Activated T-helper 1 cell treated with Interleukin-2 at 50 U/mL for 16 hours (primary cell): ENCODE data around the gene MYO7A.

Source experiments
- DNase-seq: peaks from one replicate; pipeline ENCODE4 v3.0.0-alpha.2; 2020; ENCODE audit warnings: low read depth

The MYO7A gene

DNA sequence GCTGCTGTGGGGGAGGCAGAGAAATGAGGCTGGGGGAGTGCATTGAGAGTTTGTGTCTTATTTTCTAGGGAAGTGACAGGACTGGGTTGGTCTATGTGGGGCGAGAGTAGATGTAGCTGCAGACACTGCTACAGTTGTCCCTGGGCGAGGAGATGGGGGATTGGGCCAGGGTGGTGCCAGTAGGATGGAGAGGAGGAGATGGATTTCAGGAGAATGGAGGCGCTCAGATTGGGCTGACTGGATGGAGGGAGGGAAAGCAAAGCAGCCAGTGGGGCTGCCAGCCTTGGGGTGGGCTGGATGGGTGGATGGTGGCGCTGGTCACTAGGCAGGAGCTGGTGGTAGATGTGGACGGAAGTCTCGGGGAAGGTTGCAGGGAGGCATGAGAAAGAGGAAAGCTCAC is 16.1 kb upstream of the MYO7A start:
- no peak for DNase-seq

DNA sequence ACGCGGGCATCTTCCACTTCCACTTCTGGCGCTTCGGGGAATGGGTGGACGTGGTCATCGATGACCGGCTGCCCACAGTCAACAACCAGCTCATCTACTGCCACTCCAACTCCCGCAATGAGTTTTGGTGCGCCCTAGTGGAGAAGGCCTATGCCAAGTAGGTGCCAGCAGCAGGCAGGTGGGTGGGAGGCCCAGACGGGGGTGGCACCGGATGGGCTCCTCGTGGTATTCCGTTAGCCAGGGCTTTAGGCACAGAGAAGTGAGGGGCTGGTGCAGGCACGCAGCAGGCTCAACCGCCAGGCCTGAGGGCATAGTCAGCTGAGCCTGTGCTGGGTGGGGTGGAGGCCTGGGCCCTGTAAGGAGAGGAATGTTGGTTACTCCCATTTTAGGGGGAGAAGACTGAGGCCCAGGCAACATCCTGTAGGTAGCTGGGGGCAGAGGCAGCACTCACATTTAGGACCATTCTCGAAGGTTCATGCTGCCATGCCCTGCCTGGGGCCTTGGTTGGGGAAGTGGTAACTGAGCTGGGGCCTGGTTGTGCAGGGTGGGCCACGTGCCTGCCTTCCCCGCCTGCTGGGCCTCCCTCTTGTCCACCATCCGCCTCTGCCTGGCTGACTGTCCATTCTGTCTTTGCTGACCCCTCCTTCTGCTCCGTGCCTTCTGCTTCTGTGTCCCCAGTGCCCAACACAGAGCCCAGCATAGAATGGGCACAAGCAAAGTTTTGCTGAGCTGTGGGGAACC is 15.2 kb upstream of the MYO7A start:
- no peak for DNase-seq

- DNase-seq, result no peak
Observed at GRCh38 chr11:77113382-77114088, 14.5 kb upstream of the MYO7A start.

DNA sequence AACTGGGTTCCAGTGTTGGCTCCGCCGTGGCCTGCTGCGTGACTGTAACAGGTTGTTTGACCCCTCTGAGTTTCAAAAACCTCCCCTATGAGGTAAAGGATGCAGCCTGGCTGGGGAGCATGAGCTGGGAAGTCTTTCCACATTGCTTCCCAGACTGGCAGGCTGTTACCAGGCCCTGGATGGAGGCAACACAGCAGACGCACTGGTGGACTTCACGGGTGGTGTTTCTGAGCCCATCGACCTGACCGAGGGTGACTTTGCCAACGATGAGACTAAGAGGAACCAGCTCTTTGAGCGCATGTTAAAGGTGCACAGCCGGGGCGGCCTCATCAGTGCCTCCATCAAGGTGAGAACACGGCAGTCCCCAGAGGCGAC is 14.0 kb upstream of the MYO7A start:
- DNase-seq, result no peak

GRCh38 chr11:77115181-77115611 is 12.8 kb upstream of the MYO7A start:
- DNase-seq, result no peak

DNA sequence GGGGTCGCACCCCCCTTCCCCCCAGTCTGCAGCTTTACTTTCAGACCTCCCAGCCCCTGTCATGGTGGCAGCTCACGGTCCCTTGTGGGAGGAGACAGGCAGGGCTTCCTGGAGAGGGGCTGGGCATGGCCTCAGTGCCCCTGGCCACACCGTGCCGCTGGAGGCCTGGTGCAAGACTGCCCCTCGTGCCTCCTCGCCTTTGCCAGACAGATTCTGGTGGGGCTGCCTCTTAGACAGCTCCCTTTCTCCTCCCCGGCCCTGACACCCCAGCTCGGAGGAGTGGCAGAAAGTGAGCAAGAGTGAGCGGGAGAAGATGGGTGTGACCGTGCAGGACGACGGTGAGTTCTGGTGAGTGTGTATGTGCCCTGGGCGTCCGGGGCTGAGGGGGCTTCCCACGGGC is 12.1 kb upstream of the MYO7A start:
- DNase-seq, result no peak

DNA sequence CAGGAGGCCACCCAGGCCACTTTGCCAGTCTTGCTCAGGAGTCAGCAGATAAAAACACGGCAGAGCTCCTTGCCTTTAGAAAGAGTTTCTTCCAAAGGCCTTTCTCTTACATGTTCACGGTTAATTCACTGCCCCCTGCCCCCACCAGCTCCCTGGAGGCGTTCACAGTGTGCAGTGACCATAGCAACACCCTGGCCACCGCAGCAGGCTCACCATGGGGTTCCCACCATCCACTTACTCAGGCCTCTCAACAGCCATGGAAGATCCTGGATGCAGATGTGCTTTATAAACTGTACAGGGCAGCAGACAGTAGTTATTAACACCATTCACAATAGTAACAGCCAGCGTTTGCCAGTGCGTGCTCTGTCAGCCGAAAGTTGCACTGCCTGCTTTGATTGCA is 10.6 kb upstream of the MYO7A start:
- DNase-seq, result no peak

GRCh38 chr11:77118086-77118485 is 10.0 kb upstream of the MYO7A start:
- DNase-seq, result no peak

- no peak for DNase-seq
Observed at GRCh38 chr11:77118971-77119370, 9.1 kb upstream of the MYO7A start.

DNA sequence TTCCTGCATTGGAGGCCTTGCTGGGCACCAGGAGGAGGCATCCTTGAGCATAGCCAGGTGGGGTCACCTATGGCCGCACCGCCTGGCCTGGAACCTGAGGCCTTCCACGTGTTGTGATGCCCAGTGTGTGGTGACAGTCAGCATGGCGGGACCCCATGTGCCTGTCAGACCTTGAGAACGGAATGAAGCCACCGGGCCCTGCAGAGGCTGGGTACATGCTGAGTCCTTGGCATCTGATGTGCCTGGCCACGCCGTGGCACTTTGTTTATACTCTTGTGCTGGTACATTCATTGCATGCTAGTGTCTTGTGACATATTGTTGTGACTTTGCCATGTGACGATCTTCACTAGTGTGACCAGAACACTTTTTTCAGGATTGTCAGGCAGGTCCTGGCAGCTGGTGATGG is 8.5 kb upstream of the MYO7A start:
- DNase-seq, result no peak

DNA sequence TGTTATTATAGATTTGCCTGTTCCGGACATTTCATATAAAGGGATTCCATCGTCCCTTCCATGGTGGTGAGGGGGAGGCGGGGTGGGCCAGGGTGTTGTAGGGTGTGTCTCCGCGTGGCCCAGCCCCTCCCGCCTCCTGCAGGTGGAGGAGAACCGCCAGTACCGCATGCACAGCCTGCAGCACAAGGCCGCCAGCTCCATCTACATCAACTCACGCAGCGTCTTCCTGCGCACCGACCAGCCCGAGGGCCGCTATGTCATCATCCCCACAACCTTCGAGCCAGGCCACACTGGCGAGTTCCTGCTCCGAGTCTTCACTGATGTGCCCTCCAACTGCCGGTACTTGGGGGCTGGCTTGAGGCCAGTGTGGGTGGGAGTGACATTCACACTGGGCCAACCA is 7.5 kb upstream of the MYO7A start:
- DNase-seq, result no peak

GRCh38 chr11:77121096-77121640 is 6.9 kb upstream of the MYO7A start:
- DNase-seq, result no peak

- DNase-seq, result no peak
Observed at GRCh38 chr11:77121876-77122575, 6.0 kb upstream of the MYO7A start.

- DNase-seq, result no peak
Observed at GRCh38 chr11:77122576-77123212, 5.4 kb upstream of the MYO7A start.

- DNase-seq, result no peak
Observed at GRCh38 chr11:77123591-77123990, 4.5 kb upstream of the MYO7A start.

DNA sequence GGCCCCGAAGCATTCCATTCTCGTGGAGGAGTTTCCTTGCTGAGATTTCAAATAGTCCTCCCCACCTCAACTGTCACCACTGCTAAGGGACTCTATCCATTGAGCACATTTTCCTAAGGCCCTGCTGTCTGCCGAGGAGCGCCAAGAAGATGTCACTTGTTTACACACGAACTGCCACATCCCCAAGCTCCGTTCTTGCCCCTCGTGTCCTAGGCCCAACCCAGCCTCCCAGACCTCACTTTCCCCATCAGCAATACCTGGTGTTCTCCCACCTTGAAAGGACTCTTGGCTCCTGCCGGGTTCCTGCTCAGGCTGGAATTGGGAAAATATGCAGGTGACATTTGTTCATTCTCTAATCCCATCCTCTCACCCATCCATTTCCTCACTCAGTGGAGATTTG is 4.0 kb upstream of the MYO7A start:
- DNase-seq, result no peak

DNA sequence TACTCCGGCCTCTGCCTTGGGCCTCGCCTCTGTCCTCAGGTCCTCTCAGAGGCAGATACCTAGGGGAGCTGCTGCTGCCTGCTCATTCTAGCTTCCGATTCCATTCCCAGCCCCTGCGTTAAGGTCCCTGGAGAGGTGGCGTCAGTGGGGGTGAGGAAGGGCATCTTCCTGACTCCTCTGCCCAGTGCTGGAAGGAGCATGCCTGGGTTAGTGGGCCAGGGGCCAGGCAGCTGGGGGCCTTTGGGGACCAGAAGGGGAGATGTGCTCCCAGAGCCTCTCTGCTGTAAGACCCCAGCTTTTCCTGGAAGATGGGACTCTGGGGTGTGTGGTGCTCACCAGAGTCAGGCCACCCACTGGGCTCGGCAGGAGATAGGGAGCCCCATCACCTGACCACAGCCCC is 3.6 kb upstream of the MYO7A start:
- DNase-seq, result no peak

GRCh38 chr11:77125191-77125590 is 2.9 kb upstream of the MYO7A start:
- DNase-seq, result no peak

GRCh38 chr11:77125695-77126094 is 2.4 kb upstream of the MYO7A start:
- DNase-seq, result no peak

DNA sequence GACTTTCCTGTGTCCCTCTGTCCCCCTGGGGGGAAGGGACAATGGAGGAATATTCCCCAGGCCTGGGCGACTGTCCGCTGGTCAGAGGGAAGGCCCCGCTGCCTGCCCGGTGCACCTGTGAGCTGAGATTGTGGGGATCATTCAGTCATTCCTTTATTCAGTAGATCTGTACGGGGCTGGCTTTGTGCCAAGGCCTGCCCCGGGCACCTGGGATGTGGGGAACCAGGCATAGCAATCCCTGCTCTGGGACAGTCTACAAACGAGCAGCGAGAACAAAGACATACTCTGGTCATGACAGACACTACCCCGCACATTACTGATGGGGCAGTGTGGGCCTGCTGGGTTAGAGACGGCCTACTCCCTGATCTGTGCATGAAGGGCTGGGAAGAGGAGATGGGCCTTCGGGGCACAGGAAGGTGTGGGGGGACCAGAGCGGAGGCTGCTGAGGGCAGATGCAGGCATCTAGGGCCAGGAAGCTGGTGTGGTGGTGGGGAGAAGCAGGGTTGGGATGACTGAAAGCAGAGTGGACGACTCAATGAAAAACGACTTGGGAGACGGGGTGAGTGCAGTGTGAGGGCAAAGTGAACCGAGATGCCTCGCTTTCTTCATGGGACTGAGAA is 1.8 kb upstream of the MYO7A start:
- no peak for DNase-seq

GRCh38 chr11:77126861-77127234 is 1.2 kb upstream of the MYO7A start:
- no peak for DNase-seq
